Measurements from ENCODE around the gene RTN4R. TPM values are rescaled to one million over a fixed set of nuclear protein-coding genes. Genes with fewer than 3 reads are reported as not detected.

Gene RTN4R
- total and polyA plus RNA-seq, 2 donors from 2014 or later: 1.2 to 2.5 TPM

DNA sequence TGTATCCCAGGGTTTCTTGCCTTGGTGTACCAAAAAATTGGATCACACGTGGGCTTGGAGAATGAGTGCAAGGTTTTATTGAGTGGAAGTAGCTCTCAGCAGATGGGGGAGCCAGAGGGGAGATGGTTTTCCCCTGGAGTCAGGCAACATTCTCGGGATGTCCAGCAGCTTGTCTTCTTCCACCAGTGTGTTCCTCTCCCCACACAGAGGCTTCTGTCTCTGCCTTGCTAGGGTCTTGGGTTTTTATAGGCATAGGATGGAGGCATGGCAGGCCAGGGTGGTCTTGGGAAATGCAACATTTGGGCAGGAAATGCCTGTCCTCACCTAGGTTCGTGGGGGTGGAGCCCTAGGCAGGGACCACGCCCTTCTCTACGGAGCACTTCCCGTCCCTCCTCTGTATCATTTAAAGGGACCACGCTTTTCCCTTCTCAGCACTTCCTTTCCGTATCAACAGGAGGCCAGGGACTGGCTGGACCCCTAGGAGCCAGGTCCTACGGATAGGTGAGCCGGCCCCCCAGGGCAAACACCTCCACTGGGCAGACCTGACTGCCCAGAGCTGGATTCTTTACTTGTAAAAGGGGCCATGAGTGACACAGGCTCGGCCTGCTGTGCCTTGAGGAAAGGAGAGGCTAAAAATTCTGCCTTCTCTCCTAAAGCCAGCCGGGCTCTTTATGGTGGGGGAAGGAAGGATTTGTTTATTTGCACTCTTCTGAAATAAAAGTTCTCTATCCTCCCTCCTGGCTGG is 62.0 kb downstream of the RTN4R start:
- Histone ChIP-seq H3K9me3 (ENCODE audit: control insufficient read depth in 2 of 3, insufficient read depth in 1 of 3, low read length in 3 of 3) (no peaks in the 10 kb centered on the region), H3K27me3 (ENCODE audit: control insufficient read depth, insufficient read depth, low read length) (no peaks in the 10 kb centered on the region), H3K4me3 (ENCODE audit: low read length in 3 of 3) (peak overlapping the region in 2 of 3 donors; percentile 47 to 56), H3K9ac (ENCODE audit: low read length in 3 of 3) (peak overlapping the region in 2 of 3 donors; percentile 46 to 58), H3K27ac (ENCODE audit: low read depth in 2 of 2, low read length in 2 of 2) (peak overlapping the region; percentile 63 to 65), H3K4me1 (ENCODE audit: control insufficient read depth in 2 of 3, insufficient read depth in 2 of 3, low read depth in 1 of 3, low read length in 3 of 3) (peaks cover 0 to 28% (median 16%) of the 10 kb centered on the region in 3 donors), H3K36me3 (ENCODE audit: control insufficient read depth in 2 of 3, insufficient read depth in 3 of 3, low read length in 3 of 3) (no peaks in the 10 kb centered on the region)
- no peak for FAIRE-seq
- TF ChIP-seq, protein P1, sequence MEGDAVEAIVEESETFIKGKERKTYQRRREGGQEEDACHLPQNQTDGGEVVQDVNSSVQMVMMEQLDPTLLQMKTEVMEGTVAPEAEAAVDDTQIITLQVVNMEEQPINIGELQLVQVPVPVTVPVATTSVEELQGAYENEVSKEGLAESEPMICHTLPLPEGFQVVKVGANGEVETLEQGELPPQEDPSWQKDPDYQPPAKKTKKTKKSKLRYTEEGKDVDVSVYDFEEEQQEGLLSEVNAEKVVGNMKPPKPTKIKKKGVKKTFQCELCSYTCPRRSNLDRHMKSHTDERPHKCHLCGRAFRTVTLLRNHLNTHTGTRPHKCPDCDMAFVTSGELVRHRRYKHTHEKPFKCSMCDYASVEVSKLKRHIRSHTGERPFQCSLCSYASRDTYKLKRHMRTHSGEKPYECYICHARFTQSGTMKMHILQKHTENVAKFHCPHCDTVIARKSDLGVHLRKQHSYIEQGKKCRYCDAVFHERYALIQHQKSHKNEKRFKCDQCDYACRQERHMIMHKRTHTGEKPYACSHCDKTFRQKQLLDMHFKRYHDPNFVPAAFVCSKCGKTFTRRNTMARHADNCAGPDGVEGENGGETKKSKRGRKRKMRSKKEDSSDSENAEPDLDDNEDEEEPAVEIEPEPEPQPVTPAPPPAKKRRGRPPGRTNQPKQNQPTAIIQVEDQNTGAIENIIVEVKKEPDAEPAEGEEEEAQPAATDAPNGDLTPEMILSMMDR (IDR thresholded peaks at IDR 0.05; ENCODE audit: borderline replicate concordance, extremely low read depth, insufficient read depth): no peak
- DNase-seq: peak in 4 of 5 donors; percentile 66 to 89 (median 82)
- intact Hi-C loops (cut with DNase I): no loop called here

GRCh38 chr22:20205464-20205963 is 62.6 kb downstream of the RTN4R start:
- intact Hi-C loops (cut with DNase I): no loop called here
- Histone ChIP-seq H3K4me1 (ENCODE audit: control insufficient read depth in 2 of 3, insufficient read depth in 2 of 3, low read depth in 1 of 3, low read length in 3 of 3) (peaks cover 0 to 28% (median 16%) of the 10 kb centered on the region in 3 donors), H3K4me3 (ENCODE audit: low read length in 3 of 3) (peak overlapping the region in 1 of 3 donors; percentile 56)

DNA sequence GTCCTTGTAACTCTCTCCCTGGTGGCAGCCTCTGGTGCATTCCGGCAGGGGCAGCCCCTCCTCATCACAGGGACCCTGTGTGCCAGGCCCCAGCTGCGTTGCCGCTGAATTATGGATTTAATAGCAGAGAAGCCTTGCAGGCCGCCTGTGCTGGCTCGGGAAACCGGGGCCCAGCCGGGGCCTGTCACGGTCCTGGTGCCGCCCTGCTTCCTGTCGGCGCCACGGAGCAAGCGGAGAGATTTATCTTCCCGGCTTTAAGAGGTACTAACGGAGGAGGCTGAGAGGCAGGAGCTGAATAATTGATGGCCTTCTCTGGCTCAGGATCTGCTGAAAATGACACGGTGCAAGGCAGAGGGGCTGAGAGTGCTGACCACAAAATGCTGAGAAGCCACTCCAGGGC is 63.3 kb downstream of the RTN4R start:
- Histone ChIP-seq H3K36me3 (ENCODE audit: control insufficient read depth in 2 of 3, insufficient read depth in 3 of 3, low read length in 3 of 3) (no peaks in the 10 kb centered on the region), H3K9ac (ENCODE audit: low read length in 3 of 3) (no peak overlapping the region), H3K9me3 (ENCODE audit: control insufficient read depth in 2 of 3, insufficient read depth in 1 of 3, low read length in 3 of 3) (no peaks in the 10 kb centered on the region), H3K27me3 (ENCODE audit: control insufficient read depth, insufficient read depth, low read length) (no peaks in the 10 kb centered on the region), H3K4me3 (ENCODE audit: low read length in 3 of 3) (no peak overlapping the region), H3K4me1 (ENCODE audit: control insufficient read depth in 2 of 3, insufficient read depth in 2 of 3, low read depth in 1 of 3, low read length in 3 of 3) (peaks cover 0 to 28% (median 16%) of the 10 kb centered on the region in 3 donors), H3K27ac (ENCODE audit: low read depth in 2 of 2, low read length in 2 of 2) (peak overlapping the region; percentile 41 to 43)
- FAIRE-seq (no peak), DNase-seq (peak in 3 of 5 donors; percentile 45 to 74 (median 63))
- TF ChIP-seq, protein P1 (IDR thresholded peaks at IDR 0.05; ENCODE audit: borderline replicate concordance, extremely low read depth, insufficient read depth): no peak
- intact Hi-C loops (cut with DNase I): no loop called here

More at GRCh38 chr22:20205464-20205963, 62.6 kb downstream of the RTN4R start:
- no peaks in the 10 kb centered on the region for H3K36me3 ChIP-seq (ENCODE audit: control insufficient read depth in 2 of 3, insufficient read depth in 3 of 3, low read length in 3 of 3)
- peak in 1 of 5 donors; percentile 25 for DNase-seq
- H3K27me3 ChIP-seq (ENCODE audit: control insufficient read depth, insufficient read depth, low read length): no peaks in the 10 kb centered on the region
- TF ChIP-seq, protein P1 (IDR thresholded peaks at IDR 0.05; ENCODE audit: borderline replicate concordance, extremely low read depth, insufficient read depth): no peak
- no peak overlapping the region for H3K9ac ChIP-seq (ENCODE audit: low read length in 3 of 3)
- peak overlapping the region; percentile 41 to 65 for H3K27ac ChIP-seq (ENCODE audit: low read depth in 2 of 2, low read length in 2 of 2)
- FAIRE-seq: no peak
- no peaks in the 10 kb centered on the region for H3K9me3 ChIP-seq (ENCODE audit: control insufficient read depth in 2 of 3, insufficient read depth in 1 of 3, low read length in 3 of 3)
